Naive thymus-derived CD4-positive, alpha-beta T cell (primary cell): ENCODE measurements around the gene ACACA. TPM values are rescaled to one million over a fixed set of nuclear protein-coding genes. Genes with fewer than 3 reads are reported as not detected.

ENCODE experiments used
- ATAC-seq: fragments of 150-1000 bp; cut with Tn5 transposase; 2 replicates; pipeline ENCODE4 v1.10.0; 2021; ENCODE audit warnings: mild to moderate bottlenecking, moderate library complexity
- CTCF ChIA-PET: fragments of 350-600 bp; sonication (Branson Sonifier 250); formaldehyde crosslinking; loops from one replicate; lab custom pipeline; 2021; ENCODE audit warnings: antibody characterized with exemption; lab: Charles Lee
- POLR2A ChIA-PET: fragments of 350-600 bp; sonication (Branson Sonifier 250); formaldehyde crosslinking; loops from one replicate; lab custom pipeline; 2021; ENCODE audit warnings: antibody characterized with exemption, inconsistent platforms; lab: Charles Lee
- DNase-seq, 9 donors: peaks; one replicate each; pipeline versions ENCODE4 v3.0.0 to v3.0.0-alpha.2; 2020 to 2022; ENCODE audit warnings: mixed read lengths in 1 of 9
- H3K27ac ChIP-seq: one replicate; pipeline ENCODE4 v1.7.0; 2013; ENCODE audit warnings: mild to moderate bottlenecking, low read depth, low read length, moderate library complexity
- H3K27me3 ChIP-seq, 2 donors: one replicate each; pipeline ENCODE4 v1.7.0; 2013; ENCODE audit warnings: low read length in 2 of 2, mild to moderate bottlenecking in 2 of 2, moderate library complexity in 2 of 2; ENCODE audit not compliant: control insufficient read depth in 2 of 2, insufficient read depth in 2 of 2
- H3K36me3 ChIP-seq, 3 experiments: 1 replicate in 2 of 3; 2 replicates in 1 of 3; pipeline ENCODE4 v1.7.0; 2013; ENCODE audit warnings: low read length in 3 of 3, mild to moderate bottlenecking in 3 of 3, moderate library complexity in 1 of 3; ENCODE audit not compliant: insufficient read depth in 3 of 3, control insufficient read depth in 2 of 3
- H3K4me1 ChIP-seq, 2 donors: one replicate each; pipeline ENCODE4 v1.7.0; 2013; ENCODE audit warnings: low read length in 2 of 2, mild to moderate bottlenecking in 2 of 2, moderate library complexity in 1 of 2; ENCODE audit not compliant: control insufficient read depth in 2 of 2, insufficient read depth in 2 of 2
- H3K4me3 ChIP-seq: 2 replicates; pipeline ENCODE4 v1.7.0; 2013; ENCODE audit warnings: mild to moderate bottlenecking, low read length
- H3K9me3 ChIP-seq, 3 experiments: 1 replicate in 2 of 3; 2 replicates in 1 of 3; pipeline ENCODE4 v1.7.0; 2013; ENCODE audit warnings: low read length in 3 of 3; ENCODE audit not compliant: control insufficient read depth in 2 of 3
- H3K27ac Mint-ChIP-seq, 9 donors: one replicate each; pipeline ENCODE4 v1.8.0; 2020 to 2022; ENCODE audit warnings: mixed read lengths in 9 of 9, mild to moderate bottlenecking in 8 of 9, moderate library complexity in 5 of 9, inconsistent platforms in 2 of 9
- H3K27me3 Mint-ChIP-seq, 5 donors: one replicate each; pipeline ENCODE4 v1.8.0; 2021 to 2022; ENCODE audit warnings: mixed read lengths in 5 of 5, mild to moderate bottlenecking in 1 of 5
- H3K36me3 Mint-ChIP-seq, 5 donors: one replicate each; pipeline ENCODE4 v1.8.0; 2020 to 2022; ENCODE audit warnings: mixed read lengths in 5 of 5, mild to moderate bottlenecking in 3 of 5, inconsistent platforms in 1 of 5
- H3K4me1 Mint-ChIP-seq, 7 donors: one replicate each; pipeline ENCODE4 v1.8.0; 2020 to 2022; ENCODE audit warnings: mixed read lengths in 7 of 7, mild to moderate bottlenecking in 3 of 7, inconsistent platforms in 1 of 7
- H3K4me3 Mint-ChIP-seq, 10 donors: one replicate each; pipeline ENCODE4 v1.8.0; 2020 to 2022; ENCODE audit warnings: mild to moderate bottlenecking in 10 of 10, mixed read lengths in 10 of 10, moderate library complexity in 6 of 10, inconsistent platforms in 2 of 10
- H3K9me3 Mint-ChIP-seq, 11 donors: one replicate each; pipeline ENCODE4 v1.8.0; 2020 to 2022; ENCODE audit warnings: mixed read lengths in 11 of 11, mild to moderate bottlenecking in 4 of 11, inconsistent platforms in 1 of 11, moderate library complexity in 1 of 11
- intact Hi-C, 2 donors: fragments of 100-400 bp; cut with micrococcal nuclease; formaldehyde crosslinking; loops; one replicate each; pipeline ENCODE4 v1.15.1; 2023
- polyA plus RNA-seq, 2 donors: library from polyadenylated mRNA; unstranded; fragments of 300-500 nt; fragmentation: Illumina TruSeq; gene quantifications; one replicate each; pipeline ENCODE4 v1.2.3, GENCODE V29; 2021
- total RNA-seq, 6 experiments: library from RNA in 5 of 6; stranded (reverse) in 5 of 6; gene quantifications; 1 replicate in 5 of 6; 2 replicates in 1 of 6; pipeline ENCODE4 v1.2.3 and lab custom pipeline; 2021 to 2026

Gene ACACA
- total and polyA plus RNA-seq, 7 experiments from 2014 or later = 6.1 to 47.0 (median 14.5) TPM

- Mint-ChIP-seq H3K27ac (no peak overlapping the region), H3K4me3 (no peak overlapping the region), H3K36me3 (peaks cover 4 to 57% (median 28%) of the 10 kb centered on the region in 5 donors), H3K4me1 (peaks cover 0 to 5% (median 0%) of the 10 kb centered on the region in 7 donors), H3K9me3 (no peaks in the 10 kb centered on the region), H3K27me3 (no peaks in the 10 kb centered on the region)
- DNase-seq (no peak), ATAC-seq (no peak)
- CTCF ChIA-PET = no interaction called here
- H3K36me3 ChIP-seq = peaks cover 0 to 22% (median 0%) of the 10 kb centered on the region in 3 experiments
- no peak overlapping the region for H3K4me3 ChIP-seq
- intact Hi-C loops = no loop called here
- H3K4me1 ChIP-seq = no peaks in the 10 kb centered on the region
- H3K9me3 ChIP-seq = no peaks in the 10 kb centered on the region
- no peaks in the 10 kb centered on the region for H3K27me3 ChIP-seq
- no peak overlapping the region for H3K27ac ChIP-seq
- POLR2A ChIA-PET = no interaction called here
Measured at GRCh38 chr17:37117373-37118142, 289.1 kb downstream of the ACACA start.

- ATAC-seq = no peak
- Histone ChIP-seq H3K9me3 (no peaks in the 10 kb centered on the region), H3K4me3 (no peak overlapping the region), H3K4me1 (no peaks in the 10 kb centered on the region), H3K27ac (no peak overlapping the region), H3K36me3 (peaks cover 0 to 22% (median 0%) of the 10 kb centered on the region in 3 experiments), H3K27me3 (no peaks in the 10 kb centered on the region)
- DNase-seq = no peak
- intact Hi-C loops = no loop called here
- Mint-ChIP-seq H3K27ac (no peak overlapping the region), H3K9me3 (no peaks in the 10 kb centered on the region), H3K4me3 (no peak overlapping the region), H3K36me3 (peaks cover 3 to 57% (median 31%) of the 10 kb centered on the region in 5 donors), H3K4me1 (peaks cover 0 to 5% (median 0%) of the 10 kb centered on the region in 7 donors), H3K27me3 (no peaks in the 10 kb centered on the region)
- ChIA-PET POLR2A (no interaction called here), CTCF (no interaction called here)
Measured at GRCh38 chr17:37116671-37117185, 289.9 kb downstream of the ACACA start.

GRCh38 chr17:37111329-37111728 lies 295.3 kb downstream of the ACACA start:
- no peaks in the 10 kb centered on the region for H3K4me1 ChIP-seq
- no peak overlapping the region for H3K27ac ChIP-seq
- peaks cover 0 to 35% (median 0%) of the 10 kb centered on the region in 3 experiments for H3K36me3 ChIP-seq
- peaks cover 3 to 55% (median 33%) of the 10 kb centered on the region in 5 donors for H3K36me3 Mint-ChIP-seq
- no peaks in the 10 kb centered on the region for H3K9me3 Mint-ChIP-seq
- intact Hi-C loops = no loop called here
- no peaks in the 10 kb centered on the region for H3K27me3 ChIP-seq
- no peak overlapping the region for H3K4me3 Mint-ChIP-seq
- no peaks in the 10 kb centered on the region for H3K4me1 Mint-ChIP-seq
- ChIA-PET POLR2A (no interaction called here), CTCF (no interaction called here)
- H3K4me3 ChIP-seq = no peak overlapping the region
- H3K27ac Mint-ChIP-seq = no peak overlapping the region
- ATAC-seq (no peak), DNase-seq (no peak)
- no peaks in the 10 kb centered on the region for H3K27me3 Mint-ChIP-seq
- H3K9me3 ChIP-seq = no peaks in the 10 kb centered on the region

- DNase-seq (no peak), ATAC-seq (no peak)
- H3K4me3 Mint-ChIP-seq = no peak overlapping the region
- intact Hi-C loops = no loop called here
- Histone ChIP-seq H3K9me3 (no peaks in the 10 kb centered on the region), H3K4me3 (no peak overlapping the region), H3K4me1 (no peaks in the 10 kb centered on the region), H3K36me3 (peaks cover 0 to 35% (median 0%) of the 10 kb centered on the region in 3 experiments), H3K27ac (no peak overlapping the region), H3K27me3 (no peaks in the 10 kb centered on the region)
- CTCF ChIA-PET = no interaction called here
- H3K9me3 Mint-ChIP-seq = no peaks in the 10 kb centered on the region
- POLR2A ChIA-PET = no interaction called here
- no peaks in the 10 kb centered on the region for H3K4me1 Mint-ChIP-seq
- peaks cover 3 to 54% (median 33%) of the 10 kb centered on the region in 5 donors for H3K36me3 Mint-ChIP-seq
- H3K27me3 Mint-ChIP-seq = no peaks in the 10 kb centered on the region
- no peak overlapping the region for H3K27ac Mint-ChIP-seq
Measured at GRCh38 chr17:37110746-37111145, 295.9 kb downstream of the ACACA start.

- intact Hi-C loops = no loop called here
- peaks cover 0 to 35% (median 0%) of the 10 kb centered on the region in 3 experiments for H3K36me3 ChIP-seq
- ATAC-seq = no peak
- ChIA-PET POLR2A (no interaction called here), CTCF (no interaction called here)
- no peaks in the 10 kb centered on the region for H3K4me1 Mint-ChIP-seq
- no peak overlapping the region for H3K27ac ChIP-seq
- no peaks in the 10 kb centered on the region for H3K9me3 ChIP-seq
- no peak for DNase-seq
- H3K27me3 Mint-ChIP-seq = no peaks in the 10 kb centered on the region
- H3K9me3 Mint-ChIP-seq = no peaks in the 10 kb centered on the region
- no peaks in the 10 kb centered on the region for H3K4me1 ChIP-seq
- H3K36me3 Mint-ChIP-seq = peaks cover 3 to 52% (median 33%) of the 10 kb centered on the region in 5 donors
- H3K4me3 ChIP-seq = no peak overlapping the region
- no peak overlapping the region for H3K4me3 Mint-ChIP-seq
- peak overlapping the region in 1 of 9 donors; percentile 21 for H3K27ac Mint-ChIP-seq
- H3K27me3 ChIP-seq = no peaks in the 10 kb centered on the region
Measured at GRCh38 chr17:37109731-37110710, 296.6 kb downstream of the ACACA start.

- H3K27ac Mint-ChIP-seq = no peak overlapping the region
- ChIA-PET CTCF (no interaction called here), POLR2A (no interaction called here)
- H3K36me3 ChIP-seq = peaks cover 0 to 44% (median 0%) of the 10 kb centered on the region in 3 experiments
- intact Hi-C loops = no loop called here
- H3K4me3 Mint-ChIP-seq = no peak overlapping the region
- no peak overlapping the region for H3K27ac ChIP-seq
- no peak overlapping the region for H3K4me3 ChIP-seq
- no peaks in the 10 kb centered on the region for H3K4me1 ChIP-seq
- H3K27me3 ChIP-seq = no peaks in the 10 kb centered on the region
- DNase-seq = no peak
- ATAC-seq = no peak
- H3K9me3 Mint-ChIP-seq = no peaks in the 10 kb centered on the region
- H3K36me3 Mint-ChIP-seq = peaks cover 3 to 57% (median 33%) of the 10 kb centered on the region in 5 donors
- no peaks in the 10 kb centered on the region for H3K9me3 ChIP-seq
- no peaks in the 10 kb centered on the region for H3K4me1 Mint-ChIP-seq
- H3K27me3 Mint-ChIP-seq = no peaks in the 10 kb centered on the region
Measured at GRCh38 chr17:37109106-37109505, 297.5 kb downstream of the ACACA start.
